Measurements from ENCODE around the gene RALGPS1.

The RALGPS1 gene

DNA sequence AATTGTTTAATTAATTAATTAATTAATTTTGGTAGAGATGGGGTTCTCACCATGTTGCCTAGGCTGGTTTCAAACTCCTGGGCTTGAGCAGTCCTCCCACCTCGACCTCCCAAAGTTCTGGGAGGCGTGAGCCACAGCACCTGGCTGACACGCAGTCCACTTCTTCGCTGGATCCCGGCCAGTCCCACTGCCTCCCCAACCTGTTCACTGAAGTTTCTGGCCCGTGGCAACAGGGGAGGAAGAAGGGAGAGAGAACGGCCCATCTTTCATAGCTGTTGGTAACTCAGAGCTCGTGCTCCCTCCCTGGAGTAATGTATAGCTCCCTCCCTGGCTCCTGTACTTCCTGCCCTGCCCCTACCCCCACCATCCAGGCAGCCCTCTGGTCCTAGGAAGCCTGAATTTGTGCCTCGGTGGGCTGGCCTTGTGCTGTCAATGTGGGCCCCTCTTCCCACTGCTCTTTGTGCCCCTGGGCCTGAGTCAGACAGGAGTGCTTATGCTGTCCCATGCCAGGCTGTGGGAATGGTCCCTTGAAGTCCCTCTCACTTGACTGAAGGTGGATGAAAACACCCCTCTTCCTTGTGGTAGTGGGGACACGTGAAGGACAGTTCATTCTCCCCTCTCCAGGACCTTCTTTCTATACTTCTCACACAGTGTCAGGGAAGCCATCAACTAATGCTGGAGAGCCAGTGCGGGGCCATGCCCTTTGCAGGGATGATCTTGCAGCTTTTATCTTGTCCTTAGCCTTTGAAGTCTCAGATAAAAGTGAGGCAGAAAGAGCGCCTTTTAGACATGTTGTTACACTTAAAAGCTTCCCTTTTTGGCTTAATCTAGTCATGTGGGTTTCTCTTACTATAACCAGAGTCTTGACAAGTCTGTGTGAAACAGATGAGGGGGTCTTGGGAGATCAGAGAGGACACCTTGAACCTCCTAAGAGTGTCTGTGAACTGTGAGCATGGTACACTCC, 169.8 kb downstream of the RALGPS1 start:
- no peak for DNase-seq

DNA sequence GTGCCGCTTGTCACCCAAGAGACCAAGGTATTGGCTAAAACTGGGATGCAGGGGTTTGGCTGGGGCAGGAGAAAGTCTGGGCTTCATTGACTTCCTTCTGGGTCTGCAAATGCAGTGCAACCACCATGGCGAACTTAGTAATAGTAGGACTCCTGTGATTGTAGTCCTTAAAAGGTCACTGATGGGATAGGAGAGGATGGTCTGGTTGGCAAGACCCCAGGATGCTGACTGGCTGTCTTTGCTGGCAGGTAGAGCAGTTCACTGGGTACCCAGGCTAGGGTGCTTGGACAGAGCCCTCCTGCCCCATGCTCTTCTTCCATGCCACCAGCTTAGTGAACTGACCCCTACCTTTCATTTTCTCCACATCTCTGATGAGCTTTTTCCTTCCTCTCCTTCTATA, 170.6 kb downstream of the RALGPS1 start:
- no peak for DNase-seq

DNA sequence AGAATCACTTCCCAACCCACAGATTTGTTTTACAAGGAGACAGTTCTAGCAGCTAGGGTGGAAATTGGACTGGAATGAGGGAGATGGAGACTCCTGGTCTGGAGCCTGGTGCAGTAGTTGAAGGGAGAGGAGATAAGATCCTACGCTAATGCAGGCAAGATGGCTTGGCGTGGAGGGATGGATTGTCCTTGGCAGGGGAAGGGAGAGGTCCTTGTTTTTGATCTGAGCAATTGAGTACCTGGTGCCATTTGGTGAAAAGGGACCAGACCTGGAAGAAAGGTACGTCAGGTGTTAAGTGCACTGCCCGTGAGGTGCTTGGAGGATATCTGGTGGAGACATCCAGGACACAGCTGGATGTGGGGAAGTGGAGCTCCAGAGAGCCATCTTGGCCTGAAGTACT, 172.2 kb downstream of the RALGPS1 start:
- DNase-seq, result no peak

GRCh38 chr9:127087411-127087810, 172.8 kb downstream of the RALGPS1 start:
- no peak for DNase-seq

DNA sequence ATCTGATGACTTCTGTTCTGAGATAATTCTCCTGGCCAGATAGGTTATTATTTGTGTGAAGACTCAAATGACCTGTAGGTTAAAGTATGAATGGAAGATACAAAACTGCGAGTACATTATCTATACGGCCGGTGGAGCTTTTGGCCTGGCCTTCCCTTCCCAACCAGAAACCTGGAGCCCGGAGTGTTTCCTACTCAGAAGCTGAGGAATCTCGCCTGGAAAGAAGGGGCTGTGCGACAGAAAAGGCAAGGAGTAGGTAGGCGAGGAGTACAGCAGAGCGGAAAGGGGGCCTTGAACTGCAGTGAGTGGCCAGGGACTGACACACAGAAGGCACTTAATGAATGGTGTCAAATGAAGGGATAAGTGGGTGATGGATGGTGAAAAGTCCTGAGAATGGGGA, 173.3 kb downstream of the RALGPS1 start:
- no peak for DNase-seq

DNA sequence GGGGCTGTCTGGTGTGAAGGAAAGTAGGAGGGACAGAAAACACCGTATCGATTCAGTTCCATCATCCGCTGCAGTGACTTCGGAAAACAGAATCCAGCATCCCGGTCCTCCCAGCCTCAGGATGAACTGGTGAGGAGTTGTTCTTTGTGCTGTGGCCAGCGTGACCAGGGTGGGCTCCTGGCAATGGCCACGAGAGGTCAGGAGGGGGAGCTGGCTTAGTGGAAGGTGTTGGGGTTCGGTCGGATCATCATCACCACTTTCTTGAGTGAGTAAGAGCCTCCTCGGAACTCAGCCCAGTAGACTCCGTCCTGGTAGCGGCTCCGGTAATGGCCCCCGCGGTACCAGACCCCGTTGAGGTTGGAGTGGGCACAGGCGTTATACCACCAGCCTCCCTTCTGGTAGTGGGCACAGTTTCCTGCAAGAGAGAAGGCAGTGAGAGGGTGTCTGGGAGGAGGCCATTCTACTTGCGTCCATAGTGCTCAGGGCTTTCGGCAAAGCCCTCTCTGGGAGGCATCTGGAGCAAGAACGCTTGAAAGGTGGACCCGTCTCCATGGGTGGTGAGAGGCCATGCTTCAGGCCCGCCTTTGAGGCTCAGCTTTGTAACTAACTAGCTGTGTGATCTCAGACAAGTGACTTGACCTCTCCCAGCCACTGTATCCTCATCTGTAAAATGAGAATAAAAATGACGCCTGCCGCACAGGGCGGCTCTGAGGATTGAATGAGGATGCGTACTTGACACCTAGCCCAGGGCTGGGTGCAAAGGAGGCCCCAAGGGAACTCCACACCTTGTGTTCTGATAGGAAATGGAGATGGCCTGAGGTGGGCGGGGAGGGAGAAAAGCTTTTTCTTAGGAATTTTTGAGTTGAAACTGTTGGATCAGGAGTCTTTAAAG, 174.4 kb downstream of the RALGPS1 start:
- no peak for DNase-seq

- no peak for DNase-seq
Observed at GRCh38 chr9:127089631-127090081, 175.1 kb downstream of the RALGPS1 start.

DNA sequence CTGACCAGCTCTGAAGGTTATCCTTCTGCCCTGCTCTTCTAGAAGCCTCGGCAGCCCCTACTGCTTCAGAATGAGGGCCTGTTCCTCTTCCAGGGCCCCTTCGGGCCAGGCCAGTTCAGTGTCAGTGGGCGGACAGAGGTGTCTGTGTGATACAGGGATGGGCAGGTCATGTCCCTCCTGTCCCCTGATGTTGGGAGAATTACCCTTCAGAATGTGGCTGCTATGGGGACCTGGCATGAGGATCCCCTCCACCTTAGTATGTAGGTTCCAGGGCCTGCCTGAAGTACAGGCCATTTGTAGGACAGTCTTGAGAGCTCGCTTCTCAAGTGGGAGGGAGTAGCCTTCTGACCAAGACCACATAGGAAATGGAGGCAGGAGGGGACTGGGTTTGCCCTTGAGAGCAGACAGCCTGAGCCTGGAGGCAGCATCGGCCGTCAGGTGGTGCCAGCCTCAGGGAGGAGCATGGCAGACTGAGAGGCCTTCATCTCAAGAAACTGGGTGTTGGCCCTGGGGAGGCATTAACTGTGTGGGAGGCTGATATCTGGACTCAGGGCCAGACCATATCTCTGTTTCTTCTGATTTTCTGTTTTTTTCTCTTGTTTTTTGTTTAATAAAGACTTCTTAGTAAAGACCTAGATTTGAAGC, 175.9 kb downstream of the RALGPS1 start:
- DNase-seq, result no peak

DNA sequence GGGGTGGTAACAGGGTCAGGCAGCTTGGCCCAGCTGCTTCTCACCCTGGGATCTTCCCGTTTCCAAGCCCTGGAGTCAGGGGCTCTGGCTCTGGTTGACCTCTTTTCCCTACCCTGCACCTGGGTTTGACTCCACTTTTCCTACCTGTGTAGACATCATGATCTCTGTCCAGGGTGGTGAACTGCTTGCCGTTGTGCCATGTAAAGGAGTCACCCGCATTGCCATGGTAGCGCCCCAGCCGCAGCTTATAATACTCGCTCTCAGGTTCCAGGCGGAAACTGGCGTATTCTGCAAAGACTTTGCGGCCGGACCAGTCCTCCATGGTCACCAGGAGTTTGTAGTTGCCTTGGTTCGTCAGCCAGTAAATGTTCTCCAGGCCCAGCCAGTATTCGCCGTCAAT, 176.9 kb downstream of the RALGPS1 start:
- no peak for DNase-seq

DNA sequence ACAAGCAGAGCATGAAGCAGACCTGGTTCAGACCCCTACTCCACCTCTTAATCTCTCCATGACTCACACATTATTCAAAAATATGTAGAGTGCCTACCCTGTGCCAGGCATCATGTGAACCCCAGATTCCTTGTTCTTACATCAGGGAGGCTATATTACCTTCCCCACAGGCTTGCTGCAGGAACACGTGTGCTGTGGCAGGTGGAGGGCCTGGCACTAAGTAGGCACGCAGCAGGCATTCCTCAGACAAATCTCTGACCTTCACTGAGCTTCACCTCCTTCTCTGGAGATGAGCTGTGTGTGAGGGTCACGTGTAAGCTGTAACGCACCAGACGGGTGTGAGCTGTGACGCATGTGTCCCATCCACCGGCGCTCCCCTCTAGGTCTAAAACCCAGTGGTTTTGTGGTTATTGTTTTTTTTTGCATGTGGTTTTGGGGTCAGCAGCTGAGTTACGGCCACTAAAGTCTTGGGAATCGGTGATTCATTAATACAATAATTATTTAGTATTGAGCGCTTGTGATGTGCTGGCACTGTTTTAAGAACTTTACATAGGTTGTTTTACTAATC, 177.5 kb downstream of the RALGPS1 start:
- no peak for DNase-seq

DNA sequence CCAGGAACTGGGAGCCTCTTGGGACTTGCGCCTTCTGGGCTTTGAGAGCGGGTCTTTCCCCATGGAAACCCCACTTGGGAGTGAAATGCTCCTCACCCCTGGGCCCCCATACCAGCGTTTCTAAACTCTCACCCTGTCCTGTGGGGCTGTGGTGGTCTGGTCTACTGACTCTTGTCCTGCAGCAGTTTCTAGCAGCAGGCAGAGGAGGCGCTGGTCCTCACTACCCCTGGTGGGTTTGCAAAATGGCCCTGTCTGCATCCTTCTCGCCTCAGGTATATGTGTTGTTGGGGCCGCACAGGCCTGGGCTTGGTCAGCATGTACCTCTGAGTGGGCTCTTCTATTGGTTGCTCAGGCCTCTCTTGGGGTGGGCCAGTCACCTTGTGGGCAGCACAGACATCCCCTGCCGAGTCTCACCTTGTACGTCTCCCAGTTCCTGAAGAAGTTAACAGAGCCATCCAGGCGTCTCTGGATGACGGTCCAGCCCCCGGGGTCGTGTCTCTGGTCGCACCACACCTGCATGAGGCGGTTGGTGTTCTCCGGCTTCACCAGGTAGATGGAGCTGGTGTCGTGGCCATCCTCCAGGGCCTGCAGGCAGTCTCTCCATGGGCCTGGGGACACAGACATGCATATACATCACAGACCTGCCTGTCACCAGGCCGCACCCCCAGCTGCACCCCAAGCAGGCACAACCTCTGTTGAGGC, 178.9 kb downstream of the RALGPS1 start:
- no peak for DNase-seq

DNA sequence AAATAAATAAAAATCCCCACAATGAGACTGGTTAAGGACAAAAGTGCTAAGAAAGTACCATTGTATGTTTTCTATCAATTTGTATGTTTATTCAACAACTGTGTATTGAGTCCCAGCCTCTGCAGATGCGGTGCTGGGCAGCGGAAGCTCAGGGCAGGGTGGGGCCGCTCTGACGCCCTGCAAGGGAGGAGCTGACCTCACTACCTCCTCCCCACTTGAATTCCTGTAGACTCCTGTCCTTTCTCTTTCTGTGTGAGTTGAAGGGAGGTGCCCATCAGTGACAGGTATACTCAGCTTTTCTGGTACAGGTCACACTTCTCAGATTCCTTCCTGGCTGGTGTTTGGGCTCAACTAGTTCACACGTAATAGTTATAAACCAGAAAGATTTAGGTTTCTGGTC, 180.8 kb downstream of the RALGPS1 start:
- DNase-seq, result no peak

DNA sequence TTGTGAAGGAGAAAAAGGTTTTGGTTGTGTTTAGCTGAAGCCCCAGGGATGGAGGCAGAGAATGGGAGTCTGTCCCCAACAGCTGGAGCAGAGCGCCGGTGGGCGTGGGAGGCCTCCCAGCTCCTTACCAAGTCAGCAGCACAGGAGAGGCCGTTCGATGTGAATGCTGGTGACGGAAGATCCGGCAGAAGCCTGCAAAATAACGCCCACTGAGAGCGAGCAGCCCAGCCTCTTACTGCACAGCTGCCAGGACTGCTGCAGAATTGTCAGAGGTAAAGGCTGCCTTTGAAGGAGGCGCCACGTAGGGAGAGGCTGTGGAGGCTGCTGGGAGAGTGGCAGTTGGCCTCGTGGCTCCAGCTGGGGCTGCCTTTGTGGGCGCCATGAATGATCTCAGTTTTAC, 181.6 kb downstream of the RALGPS1 start:
- no peak for DNase-seq

- DNase-seq, result no peak
Observed at GRCh38 chr9:127097683-127098082, 183.1 kb downstream of the RALGPS1 start.

DNA sequence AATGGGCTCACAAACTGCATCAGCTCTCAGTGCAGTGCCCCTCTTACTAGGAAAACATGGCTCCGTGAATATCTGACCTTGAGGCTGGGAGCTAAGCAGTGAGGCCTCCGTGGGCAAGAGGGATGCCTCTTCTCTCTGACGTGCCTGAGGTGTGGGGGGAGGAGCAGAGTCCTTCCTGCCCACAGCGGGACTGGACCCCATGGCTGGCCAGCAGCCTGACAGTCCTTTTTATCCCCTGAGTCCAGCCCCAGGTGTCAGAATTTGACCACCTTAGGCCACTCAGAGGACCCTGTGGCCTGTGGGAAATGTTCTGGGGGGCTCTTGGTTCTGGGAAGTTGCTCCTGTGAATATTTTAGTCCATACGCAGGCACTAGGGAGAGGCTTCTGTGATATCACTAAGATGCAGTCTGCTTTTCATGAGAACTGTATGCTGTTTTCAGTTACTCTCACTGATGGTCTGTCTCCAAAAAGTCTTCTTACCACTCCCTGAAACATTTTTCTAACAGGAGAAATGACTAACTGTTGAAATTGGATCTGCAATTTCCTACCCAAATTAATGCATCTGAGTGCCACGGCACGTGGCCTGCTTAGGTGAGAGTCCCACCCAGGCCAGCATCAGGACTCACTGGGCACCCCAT, 184.5 kb downstream of the RALGPS1 start:
- no peak for DNase-seq

DNA sequence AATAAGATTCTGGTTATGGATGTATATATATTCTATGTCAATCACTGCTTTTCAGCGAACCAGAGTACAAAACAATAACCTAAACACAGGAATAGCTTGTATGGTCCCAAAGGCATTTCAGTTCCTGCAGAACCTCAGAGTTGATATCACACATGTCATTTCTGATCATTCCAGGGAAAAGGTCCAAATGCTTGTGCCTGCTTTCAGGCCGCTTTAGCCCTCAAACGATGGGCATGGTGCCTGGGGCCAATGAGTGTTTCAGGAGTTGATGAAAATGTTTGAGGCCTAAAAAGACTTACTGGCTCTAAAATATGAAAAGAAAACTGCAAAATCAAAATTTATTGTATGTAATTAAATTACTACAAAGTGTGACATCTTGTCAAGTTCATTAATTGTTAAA, 185.1 kb downstream of the RALGPS1 start:
- no peak for DNase-seq

GRCh38 chr9:127102176-127102575, 187.6 kb downstream of the RALGPS1 start:
- no peak for DNase-seq

DNA sequence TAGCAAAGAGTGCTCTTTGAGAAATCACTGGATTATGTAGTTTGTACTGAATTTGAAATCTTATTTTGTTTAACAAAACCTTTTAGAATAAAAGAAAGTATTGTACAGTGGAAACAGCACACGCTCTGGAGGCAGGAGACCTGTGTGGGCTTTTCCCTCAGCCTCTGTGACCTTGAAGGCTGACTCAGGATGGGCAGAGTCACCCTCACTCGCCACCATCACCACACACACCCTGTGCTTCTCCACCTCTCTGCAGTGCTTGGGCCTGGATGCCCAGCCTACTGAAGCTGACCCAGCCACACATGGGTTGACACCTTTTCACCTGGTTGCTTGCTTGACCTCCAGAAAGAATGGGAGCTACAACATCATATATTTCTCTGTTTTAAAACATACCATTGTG, 188.2 kb downstream of the RALGPS1 start:
- no peak for DNase-seq

- DNase-seq, result peak; percentile 31
Observed at GRCh38 chr9:127104581-127105311, 190.2 kb downstream of the RALGPS1 start.

DNA sequence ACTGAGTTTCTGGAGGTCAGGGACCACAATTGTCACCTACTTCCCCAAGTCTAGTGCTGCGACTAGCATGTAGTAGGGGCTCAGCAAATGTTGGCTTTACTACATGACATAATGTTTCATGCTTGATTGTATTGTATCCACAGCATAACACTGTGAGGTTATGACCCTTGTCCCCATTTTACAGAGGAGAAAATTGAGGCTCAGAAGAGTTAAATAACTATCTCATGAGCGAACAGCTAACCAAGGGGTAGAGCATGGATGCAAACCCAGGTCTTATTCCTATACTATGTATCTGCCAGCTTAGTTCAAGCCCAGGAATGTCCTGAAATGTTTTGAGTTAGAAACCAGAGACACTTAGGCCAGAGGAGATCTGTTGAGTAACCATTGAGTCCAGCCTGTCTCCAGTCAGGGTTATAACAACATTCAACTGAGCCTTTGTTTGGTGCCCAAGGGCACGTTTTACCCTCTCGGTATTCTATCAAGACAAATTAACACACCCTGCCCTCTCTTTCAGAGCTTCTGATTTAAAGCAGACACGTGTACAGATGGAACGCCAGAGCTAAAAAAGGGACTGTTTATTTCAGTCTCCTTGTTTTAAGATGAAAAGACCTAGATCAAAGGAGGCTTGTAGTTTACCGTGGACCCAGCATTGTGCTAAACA, 191.4 kb downstream of the RALGPS1 start:
- no peak for DNase-seq
